K562 (cell line): ENCODE data around the gene OTOGL. TPM values are rescaled to one million over a fixed set of nuclear protein-coding genes. Genes with fewer than 3 reads are reported as not detected.

Experiments used
- ATAC-seq: fragments of 200-7000 bp; cut with Tn5 transposase; 3 replicates; pipeline ENCODE4 v1.9.1; 2020; ENCODE audit warnings: moderate library complexity
- BruUV-seq: library from RNA; stranded (reverse); fragments of 400-500 nt; replicated peaks from 2 replicates; lab custom pipeline; 2021; lab: Mats Ljungman, UMichigan
- CTCF ChIA-PET: fragments of 300-600 bp; formaldehyde crosslinking; extraction: SDS; loops from one replicate; lab custom pipeline; 2021; ENCODE audit warnings: low intra/inter-chr PET ratio; lab: Yijun Ruan, JAX
- POLR2A ChIA-PET: fragments of 300-600, 350-650 bp; sonication (Branson Sonifier 250); formaldehyde crosslinking; extraction: SDS; loops from one replicate; lab custom pipeline; 2021; ENCODE audit warnings: antibody characterized with exemption, inconsistent platforms; lab: Yijun Ruan, JAX
- DNase-seq, 4 experiments: peaks; one replicate each; pipeline versions ENCODE4 v3.0.0 to v3.0.0-alpha.2; 2011 to 2018; ENCODE audit warnings: low spot score in 3 of 4, mixed read lengths in 3 of 4; ENCODE audit errors: extremely low read depth in 1 of 4
- FAIRE-seq: peaks from 2 replicates; lab custom pipeline; 2011; peaks lifted over from hg19 to GRCh38; lab: Jason Lieb, UNC
- H2AFZ ChIP-seq: 2 replicates; pipeline ENCODE4 v1.6.0; 2011; ENCODE audit warnings: low read depth, low read length, control low read depth, inconsistent platforms
- H3K27ac ChIP-seq: fragments of 200-600 bp; 3 replicates; pipeline ENCODE4 v1.8.0; 2011; ENCODE audit warnings: low read depth, mild to moderate bottlenecking, control low read depth, inconsistent platforms, low read length, moderate library complexity, mixed read lengths; ENCODE audit errors: extremely low read depth
- H3K27me3 ChIP-seq, 2 experiments: fragments of 300-600 bp in 1 of 2; 2 replicates in 1 of 2; 3 replicates in 1 of 2; pipeline versions ENCODE4 v1.6.0 to v1.8.0; 2011; ENCODE audit warnings: inconsistent platforms in 2 of 2, low read length in 2 of 2, mild to moderate bottlenecking in 1 of 2, mixed read lengths in 1 of 2, moderate library complexity in 1 of 2; ENCODE audit not compliant: control insufficient read depth in 2 of 2, insufficient read depth in 2 of 2
- H3K36me3 ChIP-seq: fragments of 300-600 bp; 3 replicates; pipeline ENCODE4 v1.8.0; 2011; ENCODE audit warnings: mild to moderate bottlenecking, low read length, inconsistent platforms; ENCODE audit not compliant: control insufficient read depth, insufficient read depth
- H3K4me1 ChIP-seq, 2 experiments: fragments of 200-600 bp in 1 of 2; replicated peaks in 1 of 2; 2 replicates in 1 of 2; 3 replicates in 1 of 2; pipeline versions ENCODE4 v1.5.1 to v1.8.0; 2011; ENCODE audit warnings: inconsistent platforms in 2 of 2, low read length in 2 of 2, mild to moderate bottlenecking in 1 of 2, mixed read lengths in 1 of 2, moderate library complexity in 1 of 2; ENCODE audit not compliant: control insufficient read depth in 2 of 2, insufficient read depth in 2 of 2
- H3K4me2 ChIP-seq: 2 replicates; pipeline ENCODE4 v1.6.1; 2011; ENCODE audit warnings: low read length, control low read depth, inconsistent platforms, mixed read lengths; ENCODE audit not compliant: insufficient read depth
- H3K4me3 ChIP-seq: fragments of 200-600 bp; sonication (generic), shearing (Covaris generic); 2 replicates; pipeline ENCODE4 v1.5.1; 2016; ENCODE audit warnings: control low read depth, inconsistent platforms
- H3K79me2 ChIP-seq: fragments of 200-600 bp; 3 replicates; pipeline ENCODE4 v1.8.0; 2011; ENCODE audit warnings: low read length, inconsistent platforms; ENCODE audit not compliant: control insufficient read depth, insufficient read depth
- H3K9ac ChIP-seq, 2 experiments: 2 replicates each; pipeline versions ENCODE4 v1.6.0 to v1.6.1; 2011; ENCODE audit warnings: low read depth in 2 of 2, low read length in 2 of 2, control low read depth in 1 of 2, inconsistent platforms in 1 of 2, mild to moderate bottlenecking in 1 of 2, mixed read lengths in 1 of 2; ENCODE audit not compliant: insufficient read depth in 1 of 2
- H3K9me1 ChIP-seq: one replicate; pipeline ENCODE4 v1.6.0; 2011; ENCODE audit warnings: inconsistent platforms, mild to moderate bottlenecking, low read length, moderate library complexity; ENCODE audit not compliant: control insufficient read depth, insufficient read depth
- H3K9me3 ChIP-seq: replicated peaks from 2 replicates; pipeline ENCODE4 v1.5.1; 2011; ENCODE audit warnings: low read depth, low read length, inconsistent platforms; ENCODE audit not compliant: control insufficient read depth, insufficient read depth
- H4K20me1 ChIP-seq: replicated peaks from 2 replicates; pipeline ENCODE4 v1.6.1; 2011; ENCODE audit warnings: low read length, inconsistent platforms, mixed read lengths; ENCODE audit not compliant: control insufficient read depth, insufficient read depth
- ESRRB ChIP-seq: fragments of 250-450 bp; sonication (Bioruptor Pico); IDR thresholded peaks from 2 replicates; pipeline ENCODE4 v1.5.0; 2020; ENCODE audit warnings: mild to moderate bottlenecking, moderate library complexity, borderline replicate concordance
- FOXK1 ChIP-seq: sonication (generic); formaldehyde crosslinking; IDR thresholded peaks from 2 replicates; pipeline ENCODE4 v1.8.0; 2022; ENCODE audit warnings: missing genetic modification reagents, mild to moderate bottlenecking, borderline replicate concordance
- KLF16 ChIP-seq: IDR thresholded peaks from 2 replicates; pipeline ENCODE4 v1.6.1; 2016; ENCODE audit warnings: antibody characterized with exemption
- MTA1 ChIP-seq: fragments of 450-650 bp; IDR thresholded peaks from 2 replicates; pipeline ENCODE4 v1.6.1; 2017; ENCODE audit warnings: borderline replicate concordance
- MYC ChIP-seq, 2 experiments: fragments of 250-450 bp in 1 of 2; sonication (Bioruptor Pico) in 1 of 2; IDR thresholded peaks; 2 replicates each; pipeline versions ENCODE4 v1.5.1 to v1.6.1; 2012 to 2021; ENCODE audit warnings: low read depth in 2 of 2, borderline replicate concordance in 1 of 2, improper control_type of control experiment in 1 of 2, low read length in 1 of 2, mild to moderate bottlenecking in 1 of 2, moderate library complexity in 1 of 2
- RFX7 ChIP-seq: fragments of 250-450 bp; sonication (Bioruptor Pico); IDR thresholded peaks from 2 replicates; pipeline ENCODE4 v1.5.1; 2021; ENCODE audit warnings: mild to moderate bottlenecking
- XRCC4 ChIP-seq: IDR thresholded peaks from one replicate; pipeline ENCODE4 v1.6.1; 2011; ENCODE audit not compliant: insufficient read depth, insufficient read length; ENCODE audit errors: extremely low read depth
- ZNF57 ChIP-seq: fragments of 450-650 bp; formaldehyde crosslinking; IDR thresholded peaks from 2 replicates; pipeline ENCODE4 v1.4.0; 2020; ENCODE audit warnings: mild to moderate bottlenecking, moderate library complexity
- ZNF77 ChIP-seq: fragments of 250-450 bp; sonication (Bioruptor Pico); IDR thresholded peaks from 2 replicates; pipeline ENCODE4 v1.5.0; 2020
- ZZZ3 ChIP-seq: fragments of 450-650 bp; IDR thresholded peaks from 2 replicates; pipeline ENCODE4 v1.6.1; 2016; ENCODE audit warnings: antibody characterized with exemption, mild to moderate bottlenecking, moderate library complexity
- whole genome bisulfite sequencing: fragments of 100-300 bp; shearing (Covaris generic); methylation state at CpG from one replicate; pipeline ENCODE4 v1.1.6; 2016; ENCODE audit warnings: low coverage, mixed read lengths; ENCODE audit not compliant: insufficient coverage; ENCODE audit errors: missing lambda C conversion rate; 5-methylcytosine and 5-hydroxymethylcytosine counted together
- in situ Hi-C: fragments of 300-500 bp; cut with MboI; formaldehyde crosslinking; loops from 4 replicates; pipeline ENCODE4 v1.15.0; 2018; ENCODE audit warnings: inconsistent platforms, mixed read lengths
- intact Hi-C: fragments of 100-400 bp; cut with micrococcal nuclease; formaldehyde crosslinking; loops from 2 replicates; pipeline ENCODE4 v1.14.2; 2022
- polyA plus RNA-seq, 8 experiments: library from polyadenylated mRNA; depleted of rRNA in 4 of 8; stranded (reverse) in 5 of 8; unstranded in 3 of 8; fragments of >200 nt; fragmentation: Nextera tagmentation in 2 of 8; fragmentation: Illumina TruSeq in 1 of 8; extraction: Ambion mirVana in 2 of 8; extraction: Trizol in 1 of 8; gene quantifications; 2 replicates each; pipeline versions ENCODE4 v1.2.1 to v1.2.3, GENCODE V29; 2011 to 2014; ENCODE audit warnings: inconsistent platforms in 1 of 8, missing spikeins in 1 of 8
- total RNA-seq, 7 experiments: library from RNA; depleted of rRNA in 6 of 7; stranded (reverse); fragments of >200 nt in 6 of 7; fragmentation: Illumina TruSeq in 2 of 7; extraction: Trizol in 2 of 7; gene quantifications; 2 replicates each; pipeline versions ENCODE4 v1.2.1 to v1.2.3, GENCODE V29; 2011 to 2021; ENCODE audit warnings: low replicate concordance in 1 of 7
- TF ChIP-seq, protein P1 (sequence below): fragments of 450-650 bp; IDR thresholded peaks from 2 replicates; pipeline ENCODE4 v1.7.1; 2018; ENCODE audit warnings: mild to moderate bottlenecking, low read depth; ENCODE audit not compliant: partially characterized antibody
- TF ChIP-seq, protein P2 (sequence below): fragments of 250-450 bp; sonication (Bioruptor Pico); IDR thresholded peaks from 2 replicates; pipeline ENCODE4 v1.8.0; 2022; ENCODE audit warnings: inconsistent platforms, mild to moderate bottlenecking, moderate library complexity, borderline replicate concordance
- TF ChIP-seq, protein P3 (sequence below): fragments of 250-450 bp; sonication (Bioruptor Pico); IDR thresholded peaks from 2 replicates; pipeline ENCODE4 v1.5.0; 2021; ENCODE audit warnings: mild to moderate bottlenecking, moderate library complexity
- TF ChIP-seq, protein P4 (sequence below), 2 experiments: fragments of 450-650 bp; conservative IDR thresholded peaks; 2 replicates each; pipeline ENCODE4 v1.6.1; 2017; ENCODE audit warnings: mild to moderate bottlenecking in 2 of 2, moderate library complexity in 2 of 2

OTOGL gene
- total and polyA plus RNA-seq, 9 of the 15 experiments (the other 6 are each of a cell fraction or from before 2014, with no cell fraction given), result 0.02 to 0.03 TPM; not detected in 7

DNA sequence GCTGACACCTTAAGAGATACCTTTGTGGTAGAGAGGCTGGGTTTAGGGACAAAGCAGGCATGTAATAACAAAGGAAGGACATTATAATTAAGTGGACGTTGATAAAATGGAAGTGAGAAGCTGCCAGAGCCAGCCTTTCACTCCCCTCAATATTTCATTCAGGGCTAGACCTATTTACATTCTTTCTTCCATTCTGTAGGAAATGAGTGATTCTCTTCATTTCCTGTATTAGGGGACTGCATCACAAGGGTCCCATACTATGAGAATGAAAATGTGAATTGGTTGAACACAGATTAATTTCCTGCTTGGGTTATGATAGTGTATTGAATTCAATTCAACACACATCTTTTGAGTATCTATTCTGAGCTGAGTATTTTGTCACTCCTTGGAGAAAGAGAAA, 143.0 kb downstream of the OTOGL start:
- ATAC-seq (no peak), DNase-seq (no peak), FAIRE-seq (no peak)
- Histone ChIP-seq H3K79me2 (no peaks in the 10 kb centered on the region), H3K27me3 (no peaks in the 10 kb centered on the region), H3K9me3 (no peaks in the 10 kb centered on the region), H3K27ac (no peak overlapping the region), H3K4me1 (no peaks in the 10 kb centered on the region), H3K4me2 (no peak overlapping the region), H2AFZ (no peak overlapping the region), H3K36me3 (no peaks in the 10 kb centered on the region), H3K9ac (no peak overlapping the region), H3K4me3 (no peak overlapping the region), H4K20me1 (no peaks in the 10 kb centered on the region), H3K9me1 (no peaks in the 10 kb centered on the region)
- intact Hi-C loops (no loop called here), in situ Hi-C loops (no loop called here)
- ChIA-PET CTCF (no interaction called here), POLR2A (no interaction called here)
- BruUV-seq, result no TSS peak
- WGBS, result 0% methylated on average over 1 of the region's 1 CpG
- TF ChIP-seq, protein P1, sequence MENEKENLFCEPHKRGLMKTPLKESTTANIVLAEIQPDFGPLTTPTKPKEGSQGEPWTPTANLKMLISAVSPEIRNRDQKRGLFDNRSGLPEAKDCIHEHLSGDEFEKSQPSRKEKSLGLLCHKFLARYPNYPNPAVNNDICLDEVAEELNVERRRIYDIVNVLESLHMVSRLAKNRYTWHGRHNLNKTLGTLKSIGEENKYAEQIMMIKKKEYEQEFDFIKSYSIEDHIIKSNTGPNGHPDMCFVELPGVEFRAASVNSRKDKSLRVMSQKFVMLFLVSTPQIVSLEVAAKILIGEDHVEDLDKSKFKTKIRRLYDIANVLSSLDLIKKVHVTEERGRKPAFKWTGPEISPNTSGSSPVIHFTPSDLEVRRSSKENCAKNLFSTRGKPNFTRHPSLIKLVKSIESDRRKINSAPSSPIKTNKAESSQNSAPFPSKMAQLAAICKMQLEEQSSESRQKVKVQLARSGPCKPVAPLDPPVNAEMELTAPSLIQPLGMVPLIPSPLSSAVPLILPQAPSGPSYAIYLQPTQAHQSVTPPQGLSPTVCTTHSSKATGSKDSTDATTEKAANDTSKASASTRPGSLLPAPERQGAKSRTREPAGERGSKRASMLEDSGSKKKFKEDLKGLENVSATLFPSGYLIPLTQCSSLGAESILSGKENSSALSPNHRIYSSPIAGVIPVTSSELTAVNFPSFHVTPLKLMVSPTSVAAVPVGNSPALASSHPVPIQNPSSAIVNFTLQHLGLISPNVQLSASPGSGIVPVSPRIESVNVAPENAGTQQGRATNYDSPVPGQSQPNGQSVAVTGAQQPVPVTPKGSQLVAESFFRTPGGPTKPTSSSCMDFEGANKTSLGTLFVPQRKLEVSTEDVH, result no peak
- TF ChIP-seq, protein P2, sequence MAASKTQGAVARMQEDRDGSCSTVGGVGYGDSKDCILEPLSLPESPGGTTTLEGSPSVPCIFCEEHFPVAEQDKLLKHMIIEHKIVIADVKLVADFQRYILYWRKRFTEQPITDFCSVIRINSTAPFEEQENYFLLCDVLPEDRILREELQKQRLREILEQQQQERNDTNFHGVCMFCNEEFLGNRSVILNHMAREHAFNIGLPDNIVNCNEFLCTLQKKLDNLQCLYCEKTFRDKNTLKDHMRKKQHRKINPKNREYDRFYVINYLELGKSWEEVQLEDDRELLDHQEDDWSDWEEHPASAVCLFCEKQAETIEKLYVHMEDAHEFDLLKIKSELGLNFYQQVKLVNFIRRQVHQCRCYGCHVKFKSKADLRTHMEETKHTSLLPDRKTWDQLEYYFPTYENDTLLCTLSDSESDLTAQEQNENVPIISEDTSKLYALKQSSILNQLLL (CRISPR knock-in tag), result no peak
- TF ChIP-seq ESRRB, result no peak
- TF ChIP-seq, protein P3, sequence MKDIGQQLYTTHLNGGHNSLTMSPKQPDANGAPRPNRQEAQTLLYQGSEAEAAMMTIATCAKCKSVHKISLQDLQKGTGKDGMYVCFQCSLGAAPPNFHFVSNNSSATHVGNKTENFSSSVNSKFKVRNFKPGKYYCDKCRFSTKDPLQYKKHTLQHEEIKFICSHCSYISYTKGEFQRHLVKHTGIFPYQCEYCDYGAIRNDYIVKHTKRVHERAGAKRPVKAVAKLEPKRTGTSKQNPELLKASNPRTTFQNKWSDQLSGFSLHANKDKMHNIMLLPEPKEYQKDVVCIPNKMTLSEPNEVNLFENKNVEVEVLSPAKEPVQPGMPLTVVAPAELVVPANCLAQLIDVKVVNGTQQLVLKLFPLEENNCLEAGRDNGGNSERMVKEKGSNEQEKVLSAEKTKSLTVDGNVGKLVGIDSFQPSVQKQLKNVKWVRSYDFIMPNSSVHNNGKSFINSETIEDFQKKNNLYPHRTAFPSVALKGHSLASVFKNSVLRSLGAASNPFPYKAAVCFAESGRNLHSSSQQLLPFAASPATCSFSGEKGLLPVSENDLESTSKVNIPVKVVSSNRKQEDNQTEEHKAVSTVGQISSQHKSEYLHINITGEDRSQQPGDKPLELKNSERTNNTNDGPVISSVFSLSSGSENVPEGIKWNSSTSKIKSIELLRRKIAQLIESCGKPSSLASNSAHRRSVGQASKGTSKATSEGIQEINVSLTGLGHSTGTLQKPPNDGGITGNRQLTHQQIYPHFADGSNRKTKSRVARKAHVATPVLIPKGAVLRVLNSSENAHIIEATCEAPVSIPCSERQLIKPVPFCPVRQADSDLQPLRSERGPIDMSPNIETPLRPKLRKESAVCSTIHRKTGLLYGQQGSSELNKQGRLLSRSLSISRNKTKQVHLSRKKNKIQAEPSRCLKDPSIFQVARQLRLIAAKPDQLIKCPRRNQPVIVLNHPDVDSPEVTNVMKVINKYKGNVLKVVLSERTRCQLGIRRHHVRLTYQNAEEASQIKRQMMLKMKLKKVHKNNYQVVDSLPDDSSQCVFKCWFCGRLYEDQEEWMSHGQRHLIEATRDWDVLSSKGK (CRISPR knock-in tag), result no peak
- TF ChIP-seq ZNF77, result no peak
- TF ChIP-seq, protein P4, sequence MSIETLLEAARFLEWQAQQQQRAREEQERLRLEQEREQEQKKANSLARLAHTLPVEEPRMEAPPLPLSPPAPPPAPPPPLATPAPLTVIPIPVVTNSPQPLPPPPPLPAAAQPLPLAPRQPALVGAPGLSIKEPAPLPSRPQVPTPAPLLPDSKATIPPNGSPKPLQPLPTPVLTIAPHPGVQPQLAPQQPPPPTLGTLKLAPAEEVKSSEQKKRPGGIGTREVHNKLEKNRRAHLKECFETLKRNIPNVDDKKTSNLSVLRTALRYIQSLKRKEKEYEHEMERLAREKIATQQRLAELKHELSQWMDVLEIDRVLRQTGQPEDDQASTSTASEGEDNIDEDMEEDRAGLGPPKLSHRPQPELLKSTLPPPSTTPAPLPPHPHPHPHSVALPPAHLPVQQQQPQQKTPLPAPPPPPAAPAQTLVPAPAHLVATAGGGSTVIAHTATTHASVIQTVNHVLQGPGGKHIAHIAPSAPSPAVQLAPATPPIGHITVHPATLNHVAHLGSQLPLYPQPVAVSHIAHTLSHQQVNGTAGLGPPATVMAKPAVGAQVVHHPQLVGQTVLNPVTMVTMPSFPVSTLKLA (conservative IDR thresholded peaks at IDR 0.05), result no peak
- no peak for TF ChIP-seq MTA1
- no peak for TF ChIP-seq ZNF57
- no peak for TF ChIP-seq ZZZ3
- TF ChIP-seq KLF16, result no peak
- no peak for TF ChIP-seq XRCC4
- TF ChIP-seq MYC (IDR thresholded peaks at IDR 0.05; ENCODE audit: low read depth, low read length), result no peak
- no peak for TF ChIP-seq MYC (CRISPR knock-in tag; IDR thresholded peaks at IDR 0.05; ENCODE audit: borderline replicate concordance, low read depth)
- no peak for TF ChIP-seq RFX7
- TF ChIP-seq FOXK1 (CRISPR knock-in tag), result no peak
